ENCODE data around the gene FHL1. TPM values are rescaled to one million over a fixed set of nuclear protein-coding genes. Genes with fewer than 3 reads are reported as not detected.

FHL1 gene
- total RNA-seq, 1 donor from 2014 or later = 4.5 TPM

- H3K27ac Mint-ChIP-seq = no peak overlapping the region
- no peaks in the 10 kb centered on the region for H3K27me3 Mint-ChIP-seq (ENCODE audit: low read depth)
Observed at GRCh38 chrX:136176399-136176825, 29.1 kb downstream of the FHL1 start.

GRCh38 chrX:136179133-136179532 lies 31.8 kb downstream of the FHL1 start:
- Mint-ChIP-seq H3K27ac (no peak overlapping the region), H3K27me3 (ENCODE audit: low read depth) (no peaks in the 10 kb centered on the region), H3K36me3 (ENCODE audit: low read depth) (no peaks in the 10 kb centered on the region), H3K4me3 (ENCODE audit: low read depth) (no peak overlapping the region), H3K4me1 (ENCODE audit: low read depth) (no peaks in the 10 kb centered on the region), H3K9me3 (no peaks in the 10 kb centered on the region)
- intact Hi-C loops (cut with micrococcal nuclease) = no loop called here
- DNase-seq (ENCODE audit: low spot score) = no peak

More at GRCh38 chrX:136176399-136176825, 29.1 kb downstream of the FHL1 start:
- no peak overlapping the region for H3K4me3 Mint-ChIP-seq (ENCODE audit: low read depth)
- H3K4me1 Mint-ChIP-seq (ENCODE audit: low read depth) = no peaks in the 10 kb centered on the region
- H3K36me3 Mint-ChIP-seq (ENCODE audit: low read depth) = no peaks in the 10 kb centered on the region
- no peaks in the 10 kb centered on the region for H3K9me3 Mint-ChIP-seq
- DNase-seq (ENCODE audit: low spot score) = no peak
- intact Hi-C loops (cut with micrococcal nuclease) = no loop called here

GRCh38 chrX:136182414-136182813 lies 35.1 kb downstream of the FHL1 start:
- H3K4me1 Mint-ChIP-seq (ENCODE audit: low read depth) = no peaks in the 10 kb centered on the region
- no peaks in the 10 kb centered on the region for H3K9me3 Mint-ChIP-seq
- no peaks in the 10 kb centered on the region for H3K27me3 Mint-ChIP-seq (ENCODE audit: low read depth)
- no peaks in the 10 kb centered on the region for H3K36me3 Mint-ChIP-seq (ENCODE audit: low read depth)
- intact Hi-C loops (cut with micrococcal nuclease) = no loop called here
- no peak overlapping the region for H3K27ac Mint-ChIP-seq
- no peak for DNase-seq (ENCODE audit: low spot score)
- no peak overlapping the region for H3K4me3 Mint-ChIP-seq (ENCODE audit: low read depth)

GRCh38 chrX:136183172-136183571 lies 35.8 kb downstream of the FHL1 start:
- no peak overlapping the region for H3K27ac Mint-ChIP-seq
- DNase-seq (ENCODE audit: low spot score) = no peak
- H3K36me3 Mint-ChIP-seq (ENCODE audit: low read depth) = no peaks in the 10 kb centered on the region
- no peaks in the 10 kb centered on the region for H3K4me1 Mint-ChIP-seq (ENCODE audit: low read depth)
- no peak overlapping the region for H3K4me3 Mint-ChIP-seq (ENCODE audit: low read depth)
- H3K27me3 Mint-ChIP-seq (ENCODE audit: low read depth) = no peaks in the 10 kb centered on the region
- H3K9me3 Mint-ChIP-seq = no peaks in the 10 kb centered on the region
- intact Hi-C loops (cut with micrococcal nuclease) = no loop called here

GRCh38 chrX:136183917-136184316 lies 36.6 kb downstream of the FHL1 start:
- Mint-ChIP-seq H3K27me3 (ENCODE audit: low read depth) (no peaks in the 10 kb centered on the region), H3K4me3 (ENCODE audit: low read depth) (no peak overlapping the region), H3K27ac (no peak overlapping the region), H3K36me3 (ENCODE audit: low read depth) (no peaks in the 10 kb centered on the region), H3K9me3 (no peaks in the 10 kb centered on the region), H3K4me1 (ENCODE audit: low read depth) (no peaks in the 10 kb centered on the region)
- intact Hi-C loops (cut with micrococcal nuclease) = no loop called here
- no peak for DNase-seq (ENCODE audit: low spot score)

- no peaks in the 10 kb centered on the region for H3K9me3 Mint-ChIP-seq
- H3K4me1 Mint-ChIP-seq (ENCODE audit: low read depth) = no peaks in the 10 kb centered on the region
- no peak overlapping the region for H3K4me3 Mint-ChIP-seq (ENCODE audit: low read depth)
- no peak for DNase-seq (ENCODE audit: low spot score)
- H3K27me3 Mint-ChIP-seq (ENCODE audit: low read depth) = no peaks in the 10 kb centered on the region
- no peak overlapping the region for H3K27ac Mint-ChIP-seq
- intact Hi-C loops (cut with micrococcal nuclease) = no loop called here
- H3K36me3 Mint-ChIP-seq (ENCODE audit: low read depth) = no peaks in the 10 kb centered on the region
Observed at GRCh38 chrX:136185401-136186022, 38.2 kb downstream of the FHL1 start.

- Mint-ChIP-seq H3K4me3 (ENCODE audit: low read depth) (no peak overlapping the region), H3K27me3 (ENCODE audit: low read depth) (no peaks in the 10 kb centered on the region), H3K36me3 (ENCODE audit: low read depth) (no peaks in the 10 kb centered on the region), H3K27ac (no peak overlapping the region), H3K9me3 (no peaks in the 10 kb centered on the region), H3K4me1 (ENCODE audit: low read depth) (no peaks in the 10 kb centered on the region)
- intact Hi-C loops (cut with micrococcal nuclease) = no loop called here
- DNase-seq (ENCODE audit: low spot score) = no peak
Observed at GRCh38 chrX:136186023-136186413, 38.7 kb downstream of the FHL1 start.

- intact Hi-C loops (cut with micrococcal nuclease) = no loop called here
- Mint-ChIP-seq H3K27me3 (ENCODE audit: low read depth) (no peaks in the 10 kb centered on the region), H3K4me3 (ENCODE audit: low read depth) (no peak overlapping the region), H3K36me3 (ENCODE audit: low read depth) (no peaks in the 10 kb centered on the region), H3K9me3 (no peaks in the 10 kb centered on the region), H3K27ac (no peak overlapping the region), H3K4me1 (ENCODE audit: low read depth) (peaks cover 25% of the 10 kb centered on the region)
- no peak for DNase-seq (ENCODE audit: low spot score)
Observed at GRCh38 chrX:136189222-136189621, 41.9 kb downstream of the FHL1 start.

- intact Hi-C loops (cut with micrococcal nuclease) = no loop called here
- no peak overlapping the region for H3K4me3 Mint-ChIP-seq (ENCODE audit: low read depth)
Observed at GRCh38 chrX:136190038-136190713, 42.8 kb downstream of the FHL1 start.

GRCh38 chrX:136191171-136191570 lies 43.8 kb downstream of the FHL1 start:
- Mint-ChIP-seq H3K4me3 (ENCODE audit: low read depth) (no peak overlapping the region), H3K9me3 (no peaks in the 10 kb centered on the region), H3K27me3 (ENCODE audit: low read depth) (no peaks in the 10 kb centered on the region), H3K4me1 (ENCODE audit: low read depth) (peaks cover 34% of the 10 kb centered on the region), H3K36me3 (ENCODE audit: low read depth) (no peaks in the 10 kb centered on the region), H3K27ac (no peak overlapping the region)
- no peak for DNase-seq (ENCODE audit: low spot score)
- intact Hi-C loops (cut with micrococcal nuclease) = no loop called here

More at GRCh38 chrX:136190038-136190713, 42.8 kb downstream of the FHL1 start:
- H3K4me1 Mint-ChIP-seq (ENCODE audit: low read depth) = peaks cover 26% of the 10 kb centered on the region
- no peak for DNase-seq (ENCODE audit: low spot score)
- no peaks in the 10 kb centered on the region for H3K36me3 Mint-ChIP-seq (ENCODE audit: low read depth)
- no peaks in the 10 kb centered on the region for H3K9me3 Mint-ChIP-seq
- no peak overlapping the region for H3K27ac Mint-ChIP-seq
- no peaks in the 10 kb centered on the region for H3K27me3 Mint-ChIP-seq (ENCODE audit: low read depth)

GRCh38 chrX:136192135-136192534 lies 44.8 kb downstream of the FHL1 start:
- H3K4me3 Mint-ChIP-seq (ENCODE audit: low read depth) = peak overlapping the region; percentile 17
- no peaks in the 10 kb centered on the region for H3K27me3 Mint-ChIP-seq (ENCODE audit: low read depth)
- no peak for DNase-seq (ENCODE audit: low spot score)
- H3K36me3 Mint-ChIP-seq (ENCODE audit: low read depth) = no peaks in the 10 kb centered on the region
- H3K27ac Mint-ChIP-seq = peak overlapping the region; percentile 40
- H3K9me3 Mint-ChIP-seq = no peaks in the 10 kb centered on the region
- intact Hi-C loops (cut with micrococcal nuclease) = no loop called here
- peaks cover 39% of the 10 kb centered on the region for H3K4me1 Mint-ChIP-seq (ENCODE audit: low read depth)

GRCh38 chrX:136192839-136193414 lies 45.6 kb downstream of the FHL1 start:
- H3K9me3 Mint-ChIP-seq = no peaks in the 10 kb centered on the region
- H3K4me3 Mint-ChIP-seq (ENCODE audit: low read depth) = peak overlapping the region; percentile 38
- DNase-seq (ENCODE audit: low spot score) = no peak
- H3K27me3 Mint-ChIP-seq (ENCODE audit: low read depth) = no peaks in the 10 kb centered on the region
- H3K36me3 Mint-ChIP-seq (ENCODE audit: low read depth) = no peaks in the 10 kb centered on the region
- H3K4me1 Mint-ChIP-seq (ENCODE audit: low read depth) = peaks cover 39% of the 10 kb centered on the region
- no peak overlapping the region for H3K27ac Mint-ChIP-seq
- intact Hi-C loops (cut with micrococcal nuclease) = no loop called here

- Mint-ChIP-seq H3K27ac (peak overlapping the region; percentile 23), H3K4me1 (ENCODE audit: low read depth) (peaks cover 39% of the 10 kb centered on the region), H3K36me3 (ENCODE audit: low read depth) (no peaks in the 10 kb centered on the region), H3K4me3 (ENCODE audit: low read depth) (peak overlapping the region; percentile 38), H3K27me3 (ENCODE audit: low read depth) (no peaks in the 10 kb centered on the region), H3K9me3 (no peaks in the 10 kb centered on the region)
- no peak for DNase-seq (ENCODE audit: low spot score)
- intact Hi-C loops (cut with micrococcal nuclease) = no loop called here
Observed at GRCh38 chrX:136193771-136194170, 46.4 kb downstream of the FHL1 start.

All from activated T-helper 2 cell treated with anti-CD3 and anti-CD28 coated beads, Interferon-gamma antibody, Interleukin-2, Interleukin-4, amounts not matched to agents 10 μg/mL and 5 μg/mL and 100 μg/mL, durations not matched to agents 14 hours and 24 hours and 36 hours (primary cell).